Mesenchymal stem cell (in vitro differentiated cells and primary cell): ENCODE data around the gene EXOSC7.

Source experiments
- DNase-seq: peaks from one replicate; pipeline ENCODE4 v3.0.0-alpha.2; 2013
- H2AFZ ChIP-seq: one replicate; pipeline ENCODE4 v1.6.1; 2013; ENCODE audit warnings: low read depth, mild to moderate bottlenecking, control low read depth, inconsistent platforms, low read length, moderate library complexity
- H2AK5ac ChIP-seq: 2 replicates; pipeline ENCODE4 v1.6.1; 2013; ENCODE audit warnings: low read length, moderate library complexity, mild to moderate bottlenecking, inconsistent platforms; ENCODE audit not compliant: severe bottlenecking
- H2BK120ac ChIP-seq: one replicate; pipeline ENCODE4 v1.6.1; 2013; ENCODE audit warnings: low read depth, mild to moderate bottlenecking, inconsistent platforms, low read length, moderate library complexity
- H2BK12ac ChIP-seq, 2 experiments: one replicate each; pipeline ENCODE4 v1.6.1; 2013; ENCODE audit warnings: inconsistent platforms in 2 of 2, low read length in 2 of 2, mild to moderate bottlenecking in 2 of 2, moderate library complexity in 2 of 2, control low read depth in 1 of 2
- H2BK15ac ChIP-seq: one replicate; pipeline ENCODE4 v1.6.1; 2013; ENCODE audit warnings: mild to moderate bottlenecking, low read depth, inconsistent platforms; ENCODE audit not compliant: poor library complexity, severe bottlenecking
- H2BK5ac ChIP-seq: 2 replicates; pipeline ENCODE4 v1.6.1; 2013; ENCODE audit warnings: low read depth, mild to moderate bottlenecking, low read length, control low read depth, inconsistent platforms; ENCODE audit not compliant: poor library complexity, severe bottlenecking
- H3K14ac ChIP-seq, 2 experiments: one replicate each; pipeline ENCODE4 v1.6.1; 2013; ENCODE audit warnings: inconsistent platforms in 2 of 2, low read length in 2 of 2, control low read depth in 1 of 2, mild to moderate bottlenecking in 1 of 2, moderate library complexity in 1 of 2
- H3K18ac ChIP-seq, 2 experiments: one replicate each; pipeline ENCODE4 v1.6.1; 2013; ENCODE audit warnings: inconsistent platforms in 2 of 2, low read length in 2 of 2, control low read depth in 1 of 2, low read depth in 1 of 2, mild to moderate bottlenecking in 1 of 2
- H3K23ac ChIP-seq, 2 experiments: one replicate each; pipeline ENCODE4 v1.6.1; 2013; ENCODE audit warnings: inconsistent platforms in 2 of 2, low read length in 2 of 2, mild to moderate bottlenecking in 2 of 2, moderate library complexity in 2 of 2, control low read depth in 1 of 2
- H3K27ac ChIP-seq: 2 replicates; pipeline ENCODE4 v1.5.1; 2013; ENCODE audit warnings: mild to moderate bottlenecking, moderate library complexity, low read length, control low read depth, inconsistent platforms; ENCODE audit not compliant: poor library complexity, severe bottlenecking
- H3K27me3 ChIP-seq, 2 experiments: 2 replicates each; pipeline versions ENCODE4 v1.6.1 to v1.7.0; 2013; ENCODE audit warnings: low read length in 2 of 2, mild to moderate bottlenecking in 2 of 2, moderate library complexity in 2 of 2, control low read depth in 1 of 2, inconsistent platforms in 1 of 2; ENCODE audit not compliant: control insufficient read depth in 1 of 2, insufficient read depth in 1 of 2
- H3K36me3 ChIP-seq, 2 experiments: 2 replicates each; pipeline versions ENCODE4 v1.6.1 to v1.7.0; 2013; ENCODE audit warnings: low read length in 2 of 2, control low read depth in 1 of 2, inconsistent platforms in 1 of 2, low read depth in 1 of 2, mild to moderate bottlenecking in 1 of 2; ENCODE audit not compliant: insufficient read depth in 2 of 2, control insufficient read depth in 1 of 2
- H3K4ac ChIP-seq, 2 experiments: one replicate each; pipeline ENCODE4 v1.6.1; 2013; ENCODE audit warnings: inconsistent platforms in 2 of 2, low read length in 2 of 2, mild to moderate bottlenecking in 2 of 2, moderate library complexity in 2 of 2, control low read depth in 1 of 2, low read depth in 1 of 2
- H3K4me1 ChIP-seq: 2 replicates; pipeline ENCODE4 v1.6.1; 2013; ENCODE audit warnings: low read depth, low read length, control low read depth; ENCODE audit not compliant: control insufficient read depth, insufficient read depth
- H3K4me2 ChIP-seq: 2 replicates; pipeline ENCODE4 v1.6.1; 2013; ENCODE audit warnings: low read length, mild to moderate bottlenecking, inconsistent platforms; ENCODE audit not compliant: poor library complexity, severe bottlenecking
- H3K4me3 ChIP-seq, 2 experiments: 2 replicates each; pipeline versions ENCODE4 v1.5.1 to v1.7.0; 2013; ENCODE audit warnings: low read length in 2 of 2, mild to moderate bottlenecking in 2 of 2, control low read depth in 1 of 2, low read depth in 1 of 2; ENCODE audit not compliant: insufficient read depth in 1 of 2
- H3K79me1 ChIP-seq: replicated peaks from 2 replicates; pipeline ENCODE4 v1.6.1; 2013; ENCODE audit warnings: mild to moderate bottlenecking, control low read depth, low read length, inconsistent platforms; ENCODE audit not compliant: poor library complexity, severe bottlenecking
- H3K9ac ChIP-seq: 2 replicates; pipeline ENCODE4 v1.7.0; 2013; ENCODE audit warnings: mild to moderate bottlenecking, low read length, moderate library complexity
- H3K9me3 ChIP-seq: 2 replicates; pipeline ENCODE4 v1.7.0; 2013; ENCODE audit warnings: mild to moderate bottlenecking, low read length; ENCODE audit not compliant: control insufficient read depth
- H4K8ac ChIP-seq: one replicate; pipeline ENCODE4 v1.6.1; 2013; ENCODE audit warnings: inconsistent platforms, mild to moderate bottlenecking, low read length, moderate library complexity
- H4K91ac ChIP-seq: one replicate; pipeline ENCODE4 v1.6.1; 2013; ENCODE audit warnings: mild to moderate bottlenecking, low read length, inconsistent platforms
- WGBS: methylation state at CpG from one replicate; pipeline ENCODE4 v1.1.7; 2013; ENCODE audit warnings: mixed read lengths; 5-methylcytosine and 5-hydroxymethylcytosine counted together

The EXOSC7 gene

DNA sequence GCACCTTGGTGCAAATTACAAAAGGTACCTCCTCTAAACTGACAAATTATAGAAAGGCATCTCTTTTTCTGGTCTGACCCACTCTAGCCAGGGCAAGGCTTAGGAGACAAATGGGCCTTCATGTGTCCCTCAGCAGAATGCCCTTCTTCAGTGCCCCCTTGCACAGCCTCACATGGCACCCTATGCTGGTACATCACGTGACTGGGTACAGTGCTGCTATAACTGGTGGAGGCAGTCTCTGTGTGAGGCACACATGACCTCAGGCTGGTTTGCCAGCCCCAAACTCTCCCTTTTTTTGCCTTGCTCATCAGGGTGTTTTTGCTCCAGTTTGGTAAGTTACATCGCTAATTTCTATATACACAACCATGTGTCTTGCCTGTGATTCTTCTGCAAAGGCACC lies 53.2 kb downstream of the EXOSC7 start:
- WGBS: 86% methylated on average over 1 of the region's 2 CpGs
- H3K18ac ChIP-seq: no peak overlapping the region
- H3K9ac ChIP-seq: peak overlapping the region; percentile 39
- H2BK120ac ChIP-seq: no peak overlapping the region
- peak overlapping the region; percentile 59 for H3K27ac ChIP-seq
- H3K27me3 ChIP-seq: no peaks in the 10 kb centered on the region
- no peak overlapping the region for H2BK15ac ChIP-seq
- H3K4me2 ChIP-seq: no peak overlapping the region
- H3K36me3 ChIP-seq: peaks cover 0 to 4% of the 10 kb centered on the region in 2 experiments
- H3K4me3 ChIP-seq: no peak overlapping the region
- peaks cover 28% of the 10 kb centered on the region for H3K4me1 ChIP-seq
- DNase-seq: no peak
- H2AFZ ChIP-seq: no peak overlapping the region
- no peak overlapping the region for H4K91ac ChIP-seq
- H3K14ac ChIP-seq: no peak overlapping the region
- no peaks in the 10 kb centered on the region for H3K9me3 ChIP-seq
- no peak overlapping the region for H3K23ac ChIP-seq
- no peak overlapping the region for H4K8ac ChIP-seq
- H2BK5ac ChIP-seq: no peak overlapping the region
- peak overlapping the region; percentile 11 for H2AK5ac ChIP-seq
- H3K79me1 ChIP-seq: no peaks in the 10 kb centered on the region
- H2BK12ac ChIP-seq: no peak overlapping the region
- no peak overlapping the region for H3K4ac ChIP-seq

- H3K27me3 ChIP-seq: no peaks in the 10 kb centered on the region
- no peak overlapping the region for H4K8ac ChIP-seq
- H3K4ac ChIP-seq: no peak overlapping the region
- H3K27ac ChIP-seq: peak overlapping the region; percentile 59
- H2BK12ac ChIP-seq: no peak overlapping the region
- no peak overlapping the region for H2AFZ ChIP-seq
- no peak for DNase-seq
- peak overlapping the region; percentile 39 for H3K9ac ChIP-seq
- no peak overlapping the region for H3K23ac ChIP-seq
- H2BK5ac ChIP-seq: peak overlapping the region; percentile 19
- H2AK5ac ChIP-seq: peak overlapping the region; percentile 40
- H3K4me2 ChIP-seq: no peak overlapping the region
- no peak overlapping the region for H3K14ac ChIP-seq
- H3K79me1 ChIP-seq: no peaks in the 10 kb centered on the region
- WGBS: 85% methylated on average over 4 of the region's 5 CpGs
- no peak overlapping the region for H4K91ac ChIP-seq
- H3K18ac ChIP-seq: no peak overlapping the region
- no peak overlapping the region for H2BK15ac ChIP-seq
- H3K4me1 ChIP-seq: peaks cover 28% of the 10 kb centered on the region
- no peak overlapping the region for H3K4me3 ChIP-seq
- peaks cover 0 to 4% of the 10 kb centered on the region in 2 experiments for H3K36me3 ChIP-seq
- no peaks in the 10 kb centered on the region for H3K9me3 ChIP-seq
- H2BK120ac ChIP-seq: no peak overlapping the region
Observed at GRCh38 chr3:45029661-45030060, 53.6 kb downstream of the EXOSC7 start.

DNA sequence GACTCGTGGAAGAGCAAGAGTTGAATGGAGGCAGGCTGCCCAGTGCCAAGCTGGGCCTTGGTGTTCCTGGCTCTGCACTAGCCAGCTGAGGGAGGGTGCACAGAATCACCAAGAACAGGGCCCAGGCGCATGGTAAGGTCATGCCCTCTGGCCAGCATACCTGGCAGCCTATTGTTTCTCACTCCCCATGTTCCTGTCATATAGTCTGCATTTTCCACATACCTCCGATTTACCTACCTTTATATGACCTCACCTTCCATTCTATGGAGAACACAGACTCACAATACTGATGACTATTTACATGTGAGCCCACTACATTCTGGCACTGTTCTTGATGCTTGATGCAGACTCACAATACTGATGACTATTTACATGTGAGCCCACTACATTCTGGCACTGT lies 55.5 kb downstream of the EXOSC7 start:
- Histone ChIP-seq H3K9ac (no peak overlapping the region), H3K27me3 (no peaks in the 10 kb centered on the region), H2BK120ac (no peak overlapping the region), H4K91ac (no peak overlapping the region), H3K4me1 (peaks cover 39% of the 10 kb centered on the region), H3K9me3 (no peaks in the 10 kb centered on the region), H3K14ac (no peak overlapping the region), H3K4ac (no peak overlapping the region), H3K27ac (no peak overlapping the region), H2BK12ac (no peak overlapping the region), H3K79me1 (no peaks in the 10 kb centered on the region), H2AK5ac (no peak overlapping the region), H2BK15ac (no peak overlapping the region), H3K36me3 (peaks cover 0 to 4% of the 10 kb centered on the region in 2 experiments), H3K4me3 (no peak overlapping the region), H4K8ac (no peak overlapping the region), H3K23ac (no peak overlapping the region), H3K4me2 (no peak overlapping the region), H2BK5ac (no peak overlapping the region), H2AFZ (no peak overlapping the region), H3K18ac (no peak overlapping the region)
- 88% methylated on average over 3 of the region's 3 CpGs for WGBS
- no peak for DNase-seq

DNA sequence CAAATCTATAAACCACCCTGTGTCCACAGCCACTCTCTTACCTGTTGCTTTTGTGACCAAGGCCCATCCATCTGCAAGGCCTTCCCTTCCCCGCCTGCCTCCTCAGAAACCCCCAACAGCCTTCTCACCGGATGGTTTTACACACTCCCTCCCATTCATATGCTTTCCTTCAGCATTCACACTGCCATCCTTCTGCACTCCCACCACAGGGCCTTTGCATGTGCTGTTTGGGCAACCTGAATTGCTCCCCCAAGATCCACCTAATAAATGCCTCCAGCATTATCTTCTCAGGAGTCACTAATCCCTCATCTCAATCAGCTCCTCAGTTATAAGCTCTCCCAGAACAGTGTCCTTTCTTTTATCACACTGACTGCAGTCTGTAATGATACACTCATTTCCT lies 56.1 kb downstream of the EXOSC7 start:
- no peaks in the 10 kb centered on the region for H3K79me1 ChIP-seq
- no peak overlapping the region for H3K14ac ChIP-seq
- no peak overlapping the region for H4K8ac ChIP-seq
- no peak overlapping the region for H2BK120ac ChIP-seq
- no peak overlapping the region for H3K4me3 ChIP-seq
- H4K91ac ChIP-seq: no peak overlapping the region
- no peaks in the 10 kb centered on the region for H3K27me3 ChIP-seq
- no peak overlapping the region for H2BK12ac ChIP-seq
- H3K4me1 ChIP-seq: peaks cover 36% of the 10 kb centered on the region
- H3K36me3 ChIP-seq: peaks cover 0 to 4% of the 10 kb centered on the region in 2 experiments
- H3K23ac ChIP-seq: no peak overlapping the region
- no peak overlapping the region for H2BK5ac ChIP-seq
- 94% methylated on average over 2 of the region's 2 CpGs for WGBS
- no peak overlapping the region for H3K27ac ChIP-seq
- H2AFZ ChIP-seq: no peak overlapping the region
- no peak overlapping the region for H3K4me2 ChIP-seq
- no peaks in the 10 kb centered on the region for H3K9me3 ChIP-seq
- H2BK15ac ChIP-seq: no peak overlapping the region
- H3K9ac ChIP-seq: no peak overlapping the region
- DNase-seq: no peak
- H3K18ac ChIP-seq: no peak overlapping the region
- H3K4ac ChIP-seq: no peak overlapping the region
- no peak overlapping the region for H2AK5ac ChIP-seq
